NCI-H1436 (cell line): ENCODE measurements around the gene RCOR3.
"Not testable (repeated sequence)": the region's sequence is repeated elsewhere in the genome, so short reads cannot be mapped to it uniquely, and the experiment has no call there.

ENCODE experiments used
- DNase-seq: peaks from one replicate; lab custom pipeline; 2025; lab: John Stamatoyannopoulos, UW

RCOR3 gene

DNA sequence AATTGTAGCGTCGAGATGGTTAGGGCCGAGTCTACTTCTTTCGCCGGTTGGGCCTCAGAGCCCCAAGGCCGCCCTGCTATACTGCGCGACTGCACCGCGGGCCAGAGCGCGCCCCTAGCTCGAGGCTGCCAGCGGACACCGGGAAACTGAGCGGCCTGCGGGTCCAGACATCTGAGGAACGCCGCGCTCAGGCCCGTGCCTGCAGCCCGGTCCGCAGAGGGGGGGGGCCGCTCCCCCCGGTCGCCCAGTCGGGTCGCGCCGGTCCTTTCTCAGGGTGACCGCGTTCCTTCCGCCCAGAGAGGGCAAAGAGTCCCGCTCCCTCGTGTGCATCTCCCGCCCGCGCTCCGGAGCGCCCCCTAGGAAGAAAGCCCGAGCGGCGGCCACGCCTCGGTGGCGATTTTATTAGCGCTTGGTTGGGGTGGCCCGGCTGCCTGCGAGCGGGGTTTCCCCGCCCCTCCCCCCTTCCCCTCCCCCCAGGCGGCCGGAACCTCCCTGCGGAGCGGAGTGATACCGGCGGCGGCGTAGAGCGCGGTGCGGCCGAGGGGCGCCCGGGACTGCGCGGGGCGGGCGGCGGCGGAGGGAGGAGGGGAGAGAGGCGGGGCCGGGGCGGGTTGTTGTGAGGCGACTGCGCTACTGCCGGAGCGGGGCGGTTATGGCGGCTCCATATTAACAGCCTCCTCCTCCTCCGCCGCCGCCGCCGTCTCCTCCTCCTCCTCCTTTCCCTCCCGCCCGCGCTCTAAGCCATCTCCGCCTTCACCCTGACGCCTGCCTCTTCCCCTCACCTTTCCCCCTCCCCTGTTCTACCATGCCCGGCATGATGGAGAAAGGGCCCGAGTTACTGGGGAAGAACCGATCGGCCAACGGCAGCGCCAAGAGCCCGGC, at the start of gene RCOR3:
Gene RCOR3 (plus strand): TSS at position 611 of the 882 bp plus-strand sequence. CDS start 195 bp downstream, at position 806.
- peak; percentile 99 for DNase-seq

DNA sequence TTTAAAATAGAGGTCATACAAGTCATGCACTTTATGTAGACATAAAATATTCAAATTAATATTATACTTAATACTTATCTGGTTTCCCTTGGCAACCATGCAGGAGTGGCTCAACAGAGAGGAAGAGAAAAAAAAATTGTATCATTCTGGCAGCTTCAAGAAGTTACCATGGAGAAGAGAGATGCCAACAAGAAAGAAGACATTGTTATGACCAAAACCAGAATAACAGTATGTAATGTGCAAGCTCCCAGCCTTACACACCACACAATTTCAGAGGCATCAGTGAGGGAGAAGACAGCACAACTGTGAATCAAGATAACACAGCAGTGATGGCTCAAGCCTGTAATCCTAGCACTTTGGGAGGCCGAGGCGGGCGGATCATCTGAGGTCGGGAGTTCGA, 49.1 kb upstream of the RCOR3 start:
- DNase-seq: no peak

DNA sequence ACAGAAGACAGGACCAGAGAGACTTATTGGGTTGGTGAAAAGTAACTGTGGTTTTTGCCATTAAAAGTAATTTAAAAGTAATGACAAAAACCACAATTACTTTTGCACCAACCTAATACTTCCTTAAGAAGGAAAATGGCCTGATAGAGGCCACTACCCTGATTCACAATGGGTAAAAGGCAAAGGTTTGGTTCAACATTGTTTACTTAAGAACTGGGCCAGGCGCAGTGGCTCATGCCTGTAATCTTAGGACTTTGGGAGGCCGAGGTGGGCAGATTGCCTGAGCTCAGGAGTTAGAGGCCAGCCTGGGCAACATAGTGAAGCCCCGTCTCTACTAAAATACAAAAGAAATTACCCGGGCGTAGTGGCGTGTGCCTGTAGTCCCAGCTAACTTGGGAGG, 48.2 kb upstream of the RCOR3 start:
- no peak for DNase-seq

DNA sequence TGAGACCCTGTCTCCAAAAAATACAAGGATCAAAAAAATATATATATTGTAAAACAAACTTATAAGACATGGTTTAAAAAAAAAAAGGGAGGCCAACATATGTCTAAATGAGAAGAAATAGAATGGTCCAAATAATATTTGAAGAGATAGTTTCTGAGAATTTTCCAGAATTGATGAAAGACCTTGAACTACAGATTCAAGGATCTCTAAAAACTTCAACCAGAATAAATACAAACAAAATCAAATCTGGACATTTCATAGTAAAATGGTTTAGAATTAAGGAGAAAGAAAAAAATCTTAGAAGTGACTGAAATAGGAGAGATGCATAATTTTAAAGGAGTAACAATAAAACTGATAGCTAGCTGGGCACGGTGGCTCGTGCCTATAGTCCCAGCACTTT, 45.5 kb upstream of the RCOR3 start:
- DNase-seq: no peak

DNA sequence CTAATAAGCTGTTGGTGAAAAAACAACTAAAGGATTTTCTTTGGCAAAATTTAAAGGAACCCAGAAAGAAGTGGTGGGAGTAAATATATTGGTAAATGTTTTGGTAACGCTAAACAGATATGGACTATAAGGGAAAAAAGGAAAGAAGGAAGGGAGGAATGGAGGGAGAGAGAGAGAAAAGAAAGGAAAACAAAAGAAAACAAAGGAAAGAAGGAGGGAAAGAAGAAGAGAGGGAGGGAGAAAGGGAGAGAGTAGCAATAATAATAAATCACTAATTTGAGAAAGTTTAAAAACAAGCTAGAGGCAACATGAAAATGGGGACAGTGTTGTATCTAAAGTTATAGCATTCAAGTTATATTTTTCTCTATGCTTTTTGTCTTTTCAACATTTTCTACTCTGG, 43.6 kb upstream of the RCOR3 start:
- no peak for DNase-seq

DNA sequence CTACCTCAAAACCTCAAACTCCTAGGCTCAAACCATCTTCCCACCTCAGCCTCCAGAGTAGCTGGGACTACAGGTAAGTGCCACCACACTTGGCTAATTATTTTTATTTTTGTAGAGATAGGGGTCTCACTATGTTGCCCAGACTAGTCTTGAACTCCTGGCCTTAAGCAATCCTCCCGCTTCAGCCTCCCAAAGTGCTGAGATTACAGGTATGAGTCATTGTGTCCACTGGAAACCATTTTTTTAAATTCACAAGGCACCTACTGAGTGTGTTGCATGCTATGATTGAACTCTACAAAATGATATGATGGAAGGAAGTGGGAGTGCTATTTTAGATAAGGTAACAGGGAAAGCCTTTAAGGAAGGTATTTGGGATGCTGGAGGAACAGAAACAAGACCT, 41.8 kb upstream of the RCOR3 start:
- no peak for DNase-seq

DNA sequence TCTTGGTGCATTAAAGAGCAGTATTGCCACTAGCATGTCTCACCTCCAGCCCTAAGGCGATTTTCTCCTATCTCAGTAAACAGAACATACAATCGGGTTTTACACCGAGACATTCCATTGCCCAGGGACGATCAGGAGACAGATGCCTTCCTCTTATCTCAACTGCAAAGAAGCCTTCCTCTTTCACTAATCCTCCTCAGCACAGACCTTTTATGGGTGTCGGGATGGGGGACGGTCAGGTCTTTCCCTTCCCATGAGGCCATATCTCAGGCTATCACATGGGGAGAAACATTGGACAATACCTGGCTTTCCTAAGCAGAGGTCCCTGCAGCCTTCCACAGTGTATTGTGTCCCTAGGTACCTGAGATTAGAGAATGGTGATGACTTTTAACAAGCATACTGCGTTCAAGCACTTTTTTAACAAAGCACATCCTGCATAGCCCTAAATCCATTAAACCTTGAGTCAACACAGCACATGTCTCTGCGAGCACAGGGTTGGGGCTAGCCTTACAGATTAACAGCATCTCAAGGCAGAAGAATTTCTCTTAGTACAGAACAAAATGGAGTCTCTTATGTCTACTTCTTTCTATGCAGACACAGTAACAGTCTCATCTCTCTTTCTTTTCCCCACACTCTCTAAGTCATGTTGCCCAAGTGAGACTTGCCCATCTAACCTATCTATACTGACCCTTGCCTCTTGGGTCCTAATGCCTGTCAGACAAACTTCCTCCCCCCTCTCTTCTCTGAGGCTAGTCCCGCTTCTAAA, 36.5 kb upstream of the RCOR3 start:
- not testable (repeated sequence) for DNase-seq

DNA sequence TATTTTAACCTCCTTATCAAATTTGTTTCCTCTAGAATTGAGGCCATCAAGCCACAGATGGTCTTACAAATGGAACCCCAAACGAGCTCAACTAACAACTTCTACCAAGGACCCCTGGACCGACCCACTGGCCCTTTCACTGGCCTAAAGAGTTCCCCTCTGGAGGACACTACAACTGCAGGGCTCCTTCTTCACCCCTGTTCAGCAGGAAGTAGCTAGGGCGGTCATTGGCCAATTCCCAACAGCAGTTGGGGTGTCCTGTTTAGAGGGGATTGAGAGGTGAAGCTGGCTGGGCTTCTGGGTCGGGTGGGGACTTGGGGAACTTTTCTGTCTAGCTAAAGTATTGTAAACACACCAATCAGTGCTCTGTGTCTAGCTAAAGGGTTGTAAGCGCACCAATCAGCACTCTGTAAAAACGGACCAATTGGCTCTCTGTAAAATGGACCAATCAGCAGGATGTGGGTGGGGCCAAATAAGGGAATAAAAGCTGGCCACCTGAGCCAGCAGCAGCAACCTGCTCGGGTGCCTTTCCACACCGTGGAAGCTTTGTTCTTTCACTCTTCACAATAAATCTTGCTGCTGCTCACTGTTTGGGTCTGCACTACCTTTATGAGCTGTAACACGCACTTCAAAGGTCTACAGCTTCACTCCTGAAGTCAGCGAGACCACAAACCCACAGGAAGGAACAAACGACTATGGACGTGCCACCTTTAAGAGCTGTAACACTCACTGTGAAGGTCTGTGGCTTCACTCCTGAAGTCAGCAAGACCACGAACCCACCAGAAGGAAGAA, 30.4 kb upstream of the RCOR3 start:
- not testable (repeated sequence) for DNase-seq

DNA sequence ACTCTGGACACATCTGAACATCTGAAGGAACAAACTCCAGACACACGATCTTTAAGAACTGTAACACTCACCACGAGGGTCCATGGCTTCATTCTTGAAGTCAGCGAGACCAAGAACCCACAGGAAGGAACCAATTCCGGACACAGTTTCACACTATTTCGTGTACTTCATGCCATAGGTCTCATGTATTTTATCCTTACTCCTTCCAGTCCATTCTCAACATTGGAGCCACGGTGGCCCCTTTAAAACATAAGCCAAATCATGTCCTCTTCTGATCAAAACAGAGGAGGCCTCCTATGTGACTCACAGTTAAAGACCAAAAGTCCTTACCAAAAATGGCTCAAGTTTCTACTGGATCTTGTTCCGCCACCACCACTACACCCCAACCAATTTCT, 29.8 kb upstream of the RCOR3 start:
- DNase-seq: no peak

DNA sequence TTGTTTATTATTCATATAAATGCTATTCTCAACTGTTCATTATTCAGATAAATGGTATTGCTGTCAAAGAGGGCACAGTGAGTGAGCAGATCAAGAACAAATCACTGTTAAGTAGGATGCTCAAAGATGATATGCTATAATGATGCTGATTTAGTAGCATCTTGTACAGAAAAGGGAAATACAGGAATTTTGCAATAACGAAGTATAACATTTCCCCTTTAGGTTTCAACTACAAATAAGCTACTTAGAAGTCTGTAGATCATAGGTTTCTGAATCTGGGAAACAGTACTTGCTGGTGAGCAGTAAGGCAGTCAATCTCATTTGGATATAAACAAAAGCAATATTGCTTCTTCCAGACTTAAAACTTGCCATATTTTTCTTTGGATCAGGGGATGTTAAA, 27.3 kb upstream of the RCOR3 start:
- DNase-seq: no peak

DNA sequence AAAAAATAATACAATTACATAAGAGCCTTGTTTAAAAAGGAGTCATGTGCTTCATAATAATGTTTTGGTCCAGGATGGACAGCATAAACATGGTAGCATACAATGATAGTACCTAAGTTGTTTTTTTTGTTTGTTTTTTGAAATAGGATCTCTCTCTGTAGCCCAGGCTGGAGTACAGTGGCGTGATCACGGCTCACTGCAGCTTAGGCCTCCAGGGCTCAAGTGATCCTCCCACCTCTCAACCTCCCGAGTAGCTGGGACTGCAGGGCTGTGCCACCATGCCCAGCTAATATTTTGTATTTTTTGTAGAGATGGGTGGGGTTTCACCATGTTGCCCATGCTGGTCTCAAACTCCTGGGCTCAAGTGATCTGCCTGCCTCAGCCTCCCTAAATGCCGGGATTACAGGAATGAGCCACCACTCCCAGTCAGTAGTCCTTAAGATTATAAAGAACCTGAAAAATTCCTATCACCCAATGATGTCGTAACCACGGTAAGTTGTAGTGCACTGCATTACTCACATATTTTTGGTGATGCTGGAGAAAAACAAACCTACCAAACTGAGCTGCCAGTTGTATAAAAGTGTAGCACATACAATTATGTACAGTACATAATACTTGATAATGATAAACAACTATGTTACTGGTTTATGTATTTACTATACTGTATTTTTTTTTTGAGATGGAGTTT, 22.4 kb upstream of the RCOR3 start:
- no peak for DNase-seq

DNA sequence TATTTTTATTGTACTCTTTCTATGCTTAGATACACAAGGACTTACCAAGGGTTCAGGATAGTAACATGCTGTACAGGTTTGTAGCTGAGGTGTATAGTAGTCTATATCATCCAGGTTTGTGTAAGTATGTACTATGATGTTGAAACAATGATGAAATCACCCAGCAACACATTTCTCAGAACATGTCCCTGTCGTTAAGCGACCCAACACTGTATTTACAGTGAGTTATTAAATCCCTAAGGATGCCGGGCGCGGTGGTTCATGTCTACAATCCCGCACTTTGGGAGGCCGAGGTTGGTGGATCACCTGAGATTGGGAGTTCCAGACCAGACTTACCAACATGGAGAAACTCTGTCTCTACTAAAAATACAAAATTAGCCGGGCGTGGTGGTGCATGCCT, 21.6 kb upstream of the RCOR3 start:
- no peak for DNase-seq

DNA sequence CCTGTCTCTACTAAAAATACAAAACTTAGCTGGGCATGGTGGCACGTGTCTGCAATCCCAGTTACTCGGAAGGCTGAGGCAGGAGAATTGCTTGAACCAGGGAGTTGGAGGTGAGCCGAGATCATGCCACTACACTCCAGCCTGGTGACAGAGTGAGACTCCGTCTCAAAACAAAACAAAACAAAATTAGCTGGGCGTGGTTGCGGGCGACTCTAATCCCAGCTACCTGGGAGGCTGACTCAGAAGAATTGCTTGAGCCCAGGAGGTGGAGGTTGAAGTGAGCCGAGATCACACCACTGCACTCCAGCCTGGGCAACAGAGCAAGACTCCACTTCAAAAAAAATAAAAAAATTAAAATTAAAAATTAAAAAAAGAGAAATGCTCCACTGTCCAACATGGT, 18.6 kb upstream of the RCOR3 start:
- not testable (repeated sequence) for DNase-seq

DNA sequence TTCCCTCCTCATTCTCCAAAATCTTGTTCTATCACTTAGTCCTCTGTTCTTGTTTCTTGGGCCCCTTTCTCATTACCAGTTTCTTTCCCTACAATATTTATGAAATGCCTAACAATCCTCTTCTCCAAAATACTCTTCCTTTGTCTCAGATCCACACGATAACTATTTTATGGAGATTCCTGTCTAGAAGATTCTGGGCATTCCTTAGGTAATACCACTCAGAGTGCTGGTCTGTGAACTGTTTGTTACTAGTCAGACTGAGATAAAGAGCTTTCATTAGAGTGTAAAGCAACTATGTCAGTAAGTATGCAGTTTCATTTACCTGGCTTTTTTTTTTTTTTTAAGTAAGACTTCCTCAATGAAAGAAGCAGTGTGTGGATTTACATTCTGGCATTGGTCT, 18.1 kb upstream of the RCOR3 start:
- no peak for DNase-seq

DNA sequence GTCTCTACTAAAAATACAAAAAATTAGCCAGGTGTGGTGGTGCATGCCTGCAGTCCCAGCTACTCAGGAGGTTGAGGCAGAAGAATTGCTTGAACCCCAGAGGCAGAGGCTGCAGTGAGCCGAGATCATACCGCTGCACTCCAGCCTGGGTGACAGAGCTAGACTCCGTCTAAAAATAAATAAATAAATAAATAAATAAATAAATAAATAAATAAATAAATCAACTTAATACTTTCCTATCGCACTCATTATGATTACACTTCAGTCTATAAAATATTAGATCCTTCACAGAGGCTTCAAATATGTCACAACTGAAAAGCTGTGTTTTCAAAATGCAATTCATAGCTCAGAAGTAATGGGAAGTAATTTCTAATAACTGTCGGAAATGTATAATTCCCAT, 15.5 kb upstream of the RCOR3 start:
- DNase-seq: not testable (repeated sequence)

DNA sequence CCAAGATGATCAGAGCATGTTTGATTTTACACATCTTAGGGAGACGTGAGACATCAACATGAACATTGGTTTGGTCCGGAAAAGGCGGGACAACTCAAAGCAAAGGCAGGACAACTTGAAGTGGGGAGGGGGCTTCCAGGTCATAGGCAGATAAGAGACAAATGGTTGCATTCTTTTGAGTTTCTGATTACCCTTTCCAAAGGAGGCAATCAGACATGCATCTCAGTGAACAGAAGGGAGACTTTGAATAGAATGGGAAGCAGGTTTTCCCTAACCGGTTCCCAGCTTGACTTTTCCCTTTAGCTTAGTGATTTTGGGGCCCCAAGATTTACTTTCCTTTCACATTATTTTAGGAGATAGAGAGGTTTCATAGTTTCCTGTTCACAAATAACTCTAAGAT, 12.6 kb upstream of the RCOR3 start:
- not testable (repeated sequence) for DNase-seq

DNA sequence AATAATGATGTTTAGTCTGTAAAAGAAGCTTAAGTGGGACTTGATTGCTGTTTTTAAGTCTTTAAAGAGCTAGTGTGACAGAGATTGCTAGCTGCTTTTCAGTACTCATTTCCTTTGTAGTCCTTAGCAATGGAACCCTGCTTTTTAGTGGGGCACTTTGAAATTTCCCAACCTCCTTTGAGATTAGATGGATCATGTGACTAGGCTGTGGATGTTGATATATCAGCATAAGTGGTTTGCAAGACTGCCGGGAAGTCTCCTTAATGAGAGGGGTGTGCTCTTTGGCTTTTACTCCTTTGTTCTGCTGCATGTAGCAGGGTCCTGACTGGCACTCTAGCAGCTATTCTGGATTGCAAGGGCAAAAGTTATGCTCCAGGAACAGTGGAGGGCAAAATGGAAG, 11.2 kb upstream of the RCOR3 start:
- peak; percentile 79 for DNase-seq

DNA sequence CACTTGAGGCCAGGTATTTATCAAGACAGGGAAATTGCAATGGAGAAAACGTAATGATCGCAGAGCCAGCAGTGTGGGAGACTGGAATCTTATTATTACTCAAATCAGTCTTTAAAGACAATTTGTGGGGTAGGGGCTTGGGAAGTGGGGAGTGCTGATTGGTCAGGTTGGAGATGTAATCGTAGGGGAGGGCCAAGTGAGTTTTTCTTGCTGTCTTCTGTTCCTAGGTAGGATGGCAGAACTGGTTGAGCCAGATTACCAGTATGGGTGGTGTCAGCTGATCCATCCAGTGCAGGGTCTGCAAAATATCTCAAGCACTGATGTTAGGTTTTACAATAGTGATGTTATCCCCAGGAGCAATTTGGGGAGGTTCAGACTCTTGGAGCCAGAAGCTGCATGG, 9.6 kb upstream of the RCOR3 start:
- not testable (repeated sequence) for DNase-seq

DNA sequence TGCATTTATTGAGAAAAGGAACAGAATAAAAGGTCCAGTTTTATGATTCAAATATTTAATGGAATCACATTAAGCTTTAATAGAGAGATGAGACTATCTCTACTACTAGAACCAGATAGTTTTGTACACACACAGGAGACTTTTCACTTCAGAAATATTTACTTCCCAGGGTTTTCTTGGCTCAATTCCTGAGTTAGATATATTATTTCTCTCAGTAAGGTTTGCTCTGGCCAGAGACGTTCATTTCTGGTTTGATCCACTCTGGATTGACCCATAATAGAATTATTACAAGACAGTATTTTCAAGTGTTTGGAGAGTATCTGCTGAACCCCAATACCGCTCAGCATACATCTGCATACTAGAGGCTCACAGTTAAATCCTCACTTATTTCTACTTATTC, 1.3 kb upstream of the RCOR3 start:
- no peak for DNase-seq

DNA sequence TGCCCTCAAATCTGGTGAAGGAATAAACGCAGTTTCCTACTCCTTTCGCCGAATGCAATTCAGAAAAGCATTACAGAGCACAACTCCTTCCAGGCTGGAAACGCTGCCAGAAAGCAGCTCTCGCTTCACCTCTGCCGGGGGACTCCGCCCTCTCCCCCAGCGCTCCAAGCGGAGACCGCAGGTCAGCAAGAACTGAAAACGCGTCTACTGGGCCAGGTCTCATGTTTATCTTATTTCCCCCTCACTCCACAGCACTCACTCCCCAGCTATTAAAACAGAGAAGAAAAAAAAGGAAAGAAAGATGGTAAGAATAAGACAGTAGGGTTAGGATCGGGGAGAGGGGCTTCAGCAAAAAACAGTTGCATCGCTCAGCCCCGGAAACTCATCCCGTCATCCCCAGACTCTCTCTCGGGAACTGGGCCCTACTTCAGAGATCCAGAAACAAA, 833 bp upstream of the RCOR3 start:
- peak; percentile 71 for DNase-seq

DNA sequence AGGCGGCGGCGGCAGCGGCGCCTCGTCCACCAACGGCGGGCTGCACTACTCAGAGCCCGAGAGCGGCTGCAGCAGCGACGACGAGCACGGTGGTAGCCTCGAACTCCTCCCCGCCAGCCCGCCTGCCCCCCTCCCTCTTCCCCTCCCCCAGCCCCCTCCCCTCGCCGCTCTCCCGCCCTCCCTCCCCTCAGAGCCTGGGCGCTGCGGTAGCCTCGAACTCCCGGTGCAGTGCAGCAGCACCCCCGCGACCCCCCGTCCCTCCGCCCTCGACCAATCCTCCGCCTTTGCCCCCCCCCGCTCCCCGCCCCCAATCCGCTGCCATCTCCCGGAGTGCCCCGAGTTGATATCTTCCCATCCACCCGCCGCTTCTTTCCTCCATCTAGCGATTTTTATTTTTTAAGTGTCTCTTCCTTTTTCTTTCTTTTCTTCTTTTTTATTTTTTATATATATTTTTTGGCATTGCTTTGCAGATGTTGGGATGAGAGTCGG, 516 bp downstream of the RCOR3 start:
- peak; percentile 71 for DNase-seq
